ENCODE results near the gene TMEM63A. TPM values are rescaled to one million over a fixed set of nuclear protein-coding genes. Genes with fewer than 3 reads are reported as not detected.

Gene TMEM63A
- total RNA-seq, 1 donor from 2014 or later, result 43.8 TPM

DNA sequence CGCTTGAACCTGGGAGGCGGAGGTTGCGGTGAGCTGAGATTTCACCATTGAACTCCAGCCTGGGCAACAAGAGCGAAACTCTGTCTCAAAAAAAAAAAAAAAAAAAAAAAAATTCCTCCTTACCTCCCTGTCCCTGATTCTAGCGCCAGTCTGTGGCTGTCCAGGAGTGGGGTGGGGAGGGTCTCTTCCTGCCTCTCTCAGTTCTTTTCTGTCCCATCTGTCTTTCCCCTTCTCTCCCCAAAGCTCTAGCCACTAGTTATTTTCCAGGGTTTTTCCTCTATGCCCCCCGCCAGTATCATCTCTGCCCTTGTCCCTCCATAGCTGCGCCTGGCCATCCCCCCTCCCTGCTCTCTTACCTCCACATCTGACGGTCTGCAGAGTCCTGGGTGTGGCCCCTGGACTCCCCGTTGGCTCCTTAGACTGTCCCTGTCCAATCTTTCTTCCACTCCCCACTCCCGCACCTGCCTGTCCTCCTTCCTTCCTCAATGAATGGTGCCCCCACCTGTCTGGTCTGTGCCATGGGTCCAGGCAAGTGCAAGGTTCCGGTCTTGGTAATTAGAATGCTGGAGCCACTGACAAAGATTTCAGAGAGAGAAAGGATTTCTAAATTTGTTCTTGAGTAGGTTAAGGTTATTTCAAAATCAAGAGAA is 1.6 kb upstream of the TMEM63A start:
- DNase-seq, result no peak

DNA sequence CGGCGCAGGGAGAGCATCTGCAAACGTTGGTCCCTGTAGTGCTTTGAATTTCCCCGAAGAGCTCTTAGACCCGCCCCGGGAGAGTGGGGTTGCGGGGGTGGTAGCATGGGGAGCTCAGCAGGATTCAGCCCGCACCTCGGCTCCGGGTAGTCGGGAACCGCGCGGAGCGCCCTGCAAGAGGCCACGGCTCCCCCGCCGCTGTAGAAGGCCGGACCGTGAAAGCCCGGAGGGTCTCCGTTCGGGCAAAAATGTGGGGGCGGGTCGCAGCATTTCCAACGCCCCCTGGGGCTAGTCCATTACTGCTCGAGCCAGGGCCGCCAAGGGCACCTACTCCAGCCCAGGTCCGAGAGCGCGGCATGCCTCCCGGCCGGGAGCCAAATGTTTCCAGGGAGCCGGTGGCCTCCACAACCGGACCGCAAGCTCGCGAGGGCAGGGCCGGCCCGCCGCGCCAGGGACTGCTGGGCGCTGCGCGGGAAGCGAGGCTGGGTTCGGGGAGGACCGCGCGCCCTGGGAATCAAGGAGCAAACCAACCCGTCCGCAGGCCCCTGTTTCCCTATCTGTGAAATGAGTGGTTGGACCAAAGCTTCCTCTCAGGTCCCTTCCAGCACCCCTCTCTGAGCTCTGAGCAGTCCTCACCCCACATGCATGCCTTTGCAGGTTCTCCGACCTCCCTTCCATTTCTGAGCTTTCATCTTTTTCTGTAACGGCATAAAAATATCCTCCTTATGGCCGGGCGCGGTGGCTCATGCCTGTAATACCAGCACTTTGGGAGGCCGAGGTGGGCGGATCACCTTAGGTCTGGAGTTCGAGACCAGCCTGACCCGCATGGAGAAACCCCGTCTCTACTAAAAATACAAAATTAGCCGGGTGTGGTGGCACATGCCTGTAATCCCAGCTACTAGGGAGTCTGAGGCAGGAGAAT is 775 bp upstream of the TMEM63A start:
- no peak for DNase-seq

DNA sequence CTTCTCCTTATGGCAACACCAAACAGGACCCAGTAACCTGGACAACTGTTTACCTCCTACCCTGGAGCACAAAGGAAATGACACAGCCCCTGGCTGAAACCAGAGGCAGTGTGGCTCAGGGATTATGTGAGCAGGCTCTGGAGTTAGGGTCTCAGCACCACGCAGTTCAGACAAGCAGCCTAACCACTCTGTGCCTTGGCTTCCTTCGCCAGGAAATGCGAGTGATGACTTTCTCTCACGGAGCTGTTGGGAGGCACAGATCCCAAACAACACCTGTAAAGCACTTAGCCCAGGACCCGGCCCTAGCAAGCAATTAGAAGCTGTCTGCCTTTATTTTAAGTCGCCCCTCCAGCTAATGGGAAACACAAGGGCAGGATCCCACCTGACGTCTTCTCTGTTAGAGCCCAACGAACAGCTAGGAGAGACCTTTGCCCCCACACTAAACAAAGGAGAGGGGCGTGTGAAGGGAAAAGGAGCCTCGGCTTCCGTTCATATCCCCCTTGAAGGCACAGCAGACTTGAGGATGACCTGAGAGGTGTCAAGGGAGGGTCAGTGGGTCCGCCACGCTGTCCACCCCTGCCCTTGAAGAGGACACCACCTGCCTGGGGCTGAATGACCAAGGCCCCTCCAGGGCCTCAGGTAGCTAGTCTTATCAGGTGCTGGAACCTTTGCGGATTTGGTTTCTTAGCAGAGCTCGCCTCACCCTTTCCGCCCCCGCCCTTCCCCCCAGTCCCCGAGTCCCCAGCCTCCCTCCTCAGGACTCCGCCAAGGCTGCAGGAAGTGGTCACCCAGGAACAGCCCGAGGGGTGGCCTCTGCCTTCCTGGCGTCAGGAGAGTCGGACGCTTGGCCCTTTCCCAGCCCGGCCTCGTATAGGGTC is 860 bp downstream of the TMEM63A start:
- DNase-seq, result no peak

DNA sequence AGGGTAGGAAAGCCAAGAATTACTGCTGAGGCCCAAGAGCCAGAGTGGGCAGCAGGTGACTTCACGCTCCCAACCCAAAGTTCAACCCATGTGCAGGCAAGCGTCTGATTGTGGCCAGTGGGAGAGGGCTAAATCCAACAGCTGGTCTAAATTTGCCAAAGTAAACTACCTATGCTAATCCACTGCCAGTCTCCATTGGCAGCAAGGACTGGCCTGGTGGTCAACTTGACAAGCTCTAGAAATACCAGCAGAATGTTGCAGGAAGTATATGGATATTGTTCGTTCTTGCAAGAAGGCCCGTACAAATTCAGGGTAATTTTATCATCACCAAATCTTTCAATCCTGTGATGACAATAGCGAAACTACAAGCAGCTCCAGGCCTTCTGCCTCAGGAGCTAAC is 1.5 kb downstream of the TMEM63A start:
- no peak for DNase-seq

DNA sequence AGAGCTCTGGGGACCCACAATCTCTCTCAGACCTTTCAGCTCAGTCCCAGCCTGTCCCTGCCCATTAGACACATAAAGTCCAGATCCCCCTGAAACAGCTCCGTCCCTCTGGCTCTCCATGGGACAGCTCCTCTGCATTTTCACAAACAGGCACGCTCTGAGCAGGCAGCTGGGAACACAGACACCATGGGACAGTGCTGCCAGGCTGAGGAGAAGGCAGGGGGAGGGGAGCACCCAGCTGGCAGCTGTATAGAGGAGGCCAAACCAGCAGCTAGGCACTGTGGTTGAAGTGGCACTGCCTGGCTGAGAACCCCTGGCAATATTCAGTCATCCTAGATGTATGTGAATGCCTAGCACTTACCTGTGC is 2.0 kb downstream of the TMEM63A start:
- DNase-seq, result no peak

DNA sequence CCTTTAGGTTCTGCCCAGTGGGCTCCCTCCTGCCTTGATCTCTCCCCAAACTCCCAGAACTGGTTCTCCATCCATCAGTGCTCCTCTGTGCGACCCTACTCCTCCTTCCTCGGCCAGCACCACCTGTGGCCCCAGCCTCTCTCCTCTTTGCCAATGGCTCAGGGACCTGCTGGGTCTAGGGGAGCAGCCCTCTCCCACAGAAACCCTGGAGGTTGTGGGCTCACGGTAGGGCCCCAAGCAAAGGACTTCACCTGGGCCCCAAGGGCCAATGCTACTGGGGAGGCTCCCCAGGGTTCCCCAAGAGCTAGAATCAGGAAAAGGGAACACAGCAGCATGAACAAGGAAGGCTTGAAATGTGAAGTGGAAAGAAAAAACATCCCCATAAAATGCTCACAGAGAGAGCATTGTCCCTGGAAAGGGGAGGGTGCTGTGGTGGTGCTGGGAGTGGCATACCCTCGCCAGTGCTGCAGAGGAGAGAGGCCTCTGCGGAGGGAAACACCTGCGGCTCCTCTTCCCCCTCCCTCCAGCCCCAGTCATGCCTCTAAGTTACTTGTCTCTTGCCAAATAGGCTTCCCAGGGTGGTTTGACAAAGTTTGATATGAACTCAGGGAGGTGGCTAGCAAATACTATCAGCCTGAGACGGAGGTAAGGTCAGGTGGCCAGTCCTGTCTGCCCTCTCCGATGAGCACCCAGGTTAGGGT is 2.5 kb downstream of the TMEM63A start:
- no peak for DNase-seq

DNA sequence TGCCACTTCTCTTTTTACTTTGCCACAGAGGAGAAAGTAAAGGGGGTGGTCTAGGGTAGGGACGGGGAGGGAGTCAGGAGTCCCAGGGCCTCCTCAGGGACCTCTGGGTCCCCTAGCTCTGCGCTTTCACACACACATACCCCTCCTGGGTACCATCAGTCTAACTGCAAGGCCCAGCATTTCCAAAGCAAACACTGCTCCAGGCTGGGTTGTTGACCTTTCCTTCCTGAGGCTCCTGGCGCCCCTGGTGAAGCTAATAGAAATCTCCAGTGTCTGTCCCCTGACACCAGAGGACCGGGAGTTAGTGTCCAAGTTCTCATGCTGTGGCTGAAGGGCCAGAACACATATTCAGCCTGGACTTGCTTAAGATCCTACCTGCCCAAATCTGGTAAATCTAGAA is 3.9 kb downstream of the TMEM63A start:
- no peak for DNase-seq

DNA sequence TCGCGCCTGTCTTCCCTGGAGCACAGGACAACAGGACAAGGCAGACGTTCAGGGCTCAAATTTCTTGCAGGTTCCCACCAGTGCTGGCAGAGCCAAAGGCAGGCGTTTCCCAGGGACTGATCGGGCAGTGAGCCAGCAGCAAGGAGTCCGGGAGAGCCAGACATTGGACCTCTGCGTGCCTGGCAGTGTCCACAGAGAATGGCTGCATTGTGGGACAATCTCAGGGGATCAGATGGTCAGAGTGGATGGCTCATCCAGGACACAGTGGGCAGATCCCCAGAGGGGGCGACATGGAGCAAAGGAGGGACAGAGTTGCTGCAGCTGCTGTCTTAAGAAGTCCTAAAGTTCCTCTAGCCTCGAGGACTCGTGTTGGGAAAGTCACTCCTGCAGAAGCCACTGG is 4.6 kb downstream of the TMEM63A start:
- DNase-seq, result peak; percentile 7

DNA sequence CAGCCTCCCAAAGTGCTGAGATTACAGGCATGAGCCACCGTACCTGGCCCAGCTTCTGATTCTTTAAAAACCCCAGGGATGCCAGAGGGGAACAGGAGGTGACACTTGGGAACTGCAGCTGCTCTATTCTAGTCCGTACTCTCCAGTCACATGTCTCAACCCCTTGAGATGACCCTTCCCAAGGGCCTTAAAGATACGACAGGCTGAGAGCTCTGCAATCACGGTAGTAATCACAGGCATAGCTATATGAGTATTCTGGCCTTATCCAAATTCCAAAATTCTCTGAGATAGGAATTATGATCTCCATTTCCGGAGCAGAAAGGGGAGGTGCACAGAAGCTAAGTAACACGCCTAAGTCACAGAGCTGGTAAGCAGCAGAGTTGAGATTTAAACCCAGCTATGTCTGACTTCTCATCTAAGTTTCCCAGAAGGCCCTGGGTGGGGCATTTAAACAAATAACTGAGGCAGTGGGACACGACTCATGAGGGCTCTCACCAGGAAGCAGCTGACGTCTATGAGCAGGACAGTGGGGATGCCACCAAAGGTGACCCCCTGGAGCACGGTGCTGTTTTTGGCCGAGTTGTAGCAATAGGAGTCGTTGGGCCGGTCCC is 5.2 kb downstream of the TMEM63A start:
- no peak for DNase-seq

DNA sequence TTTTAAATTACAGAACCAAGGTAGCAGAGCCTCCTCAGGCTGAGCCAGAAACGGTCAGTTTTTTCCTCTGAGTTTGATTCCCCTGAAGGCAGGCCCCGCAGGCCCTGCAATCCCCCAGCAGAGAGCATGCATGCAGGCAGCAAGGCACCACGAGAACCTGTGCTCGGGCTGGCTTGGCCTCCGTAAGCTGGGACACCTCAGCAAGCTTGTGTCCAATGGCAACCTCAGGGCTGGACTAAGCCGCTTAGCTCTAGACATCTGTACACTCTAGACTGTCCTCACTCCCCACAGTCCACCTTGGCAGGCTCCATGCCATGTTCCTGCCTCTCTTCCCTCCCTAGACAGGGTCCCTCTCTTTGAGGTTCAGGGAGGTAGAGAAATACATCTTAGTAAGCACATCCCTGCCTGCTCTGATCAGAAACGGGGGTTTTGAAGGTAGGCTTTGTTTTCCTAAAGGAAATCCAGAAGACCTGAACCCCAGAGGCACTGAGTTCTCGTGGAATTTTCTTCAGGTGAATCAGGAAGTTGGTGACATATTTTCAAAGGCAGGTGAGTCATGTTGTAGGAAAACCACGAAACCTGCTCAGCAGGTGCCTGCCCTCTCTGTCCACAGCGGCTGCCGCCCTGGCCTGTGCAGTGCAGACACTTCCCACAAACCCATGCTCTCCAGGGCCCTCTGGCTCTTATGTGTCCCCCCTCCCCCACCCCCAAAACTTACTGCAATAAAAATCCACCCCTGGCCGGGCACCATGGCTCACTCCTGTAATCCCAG is 7.0 kb downstream of the TMEM63A start:
- no peak for DNase-seq

DNA sequence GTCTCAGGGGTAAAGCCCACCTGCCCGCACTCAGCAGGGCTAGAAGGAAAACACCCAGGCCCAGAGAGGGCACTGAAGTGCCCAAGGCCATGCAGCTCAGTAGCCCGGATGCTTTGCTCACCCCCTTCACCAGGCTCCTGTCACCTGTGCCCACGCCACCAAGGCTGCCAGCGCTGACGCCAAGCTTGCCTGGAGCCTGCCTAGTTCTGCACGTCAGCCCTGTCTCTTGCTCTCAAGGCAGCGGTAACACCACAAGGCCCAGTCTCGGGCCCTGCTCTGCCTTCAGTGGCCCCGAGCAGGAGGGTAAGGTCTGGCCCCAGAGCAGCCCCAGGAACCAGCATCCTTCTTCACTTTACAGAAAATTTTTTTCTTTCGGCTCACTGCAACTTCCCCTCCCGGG is 7.7 kb downstream of the TMEM63A start:
- DNase-seq, result no peak

DNA sequence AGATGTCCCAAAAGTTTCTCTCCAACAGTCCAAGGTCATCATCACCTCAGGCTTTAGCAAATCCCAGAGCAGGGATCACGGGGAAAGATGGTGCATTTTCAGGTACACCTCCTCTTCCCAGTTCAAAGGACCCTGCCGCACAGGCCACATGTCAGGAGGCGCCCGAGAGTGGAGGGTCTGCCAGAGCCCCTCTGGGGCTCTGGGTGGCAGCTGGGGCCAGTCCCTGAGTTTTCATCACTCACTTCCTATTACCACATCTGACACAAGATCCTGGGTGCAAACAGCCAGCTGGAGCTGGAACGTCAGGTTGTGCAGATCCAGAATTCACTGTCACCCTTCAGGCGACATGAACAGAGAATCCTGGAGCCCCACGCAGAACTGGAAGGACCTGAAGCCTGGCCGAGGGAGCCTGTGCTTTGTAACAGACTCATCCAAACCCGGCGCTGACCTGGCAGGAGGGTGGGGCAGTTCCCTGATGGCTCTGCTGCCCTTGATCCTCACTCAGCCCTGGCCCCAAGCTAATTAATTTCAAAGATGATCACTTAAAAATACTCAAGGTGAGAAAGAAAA is 8.8 kb downstream of the TMEM63A start:
- no peak for DNase-seq

DNA sequence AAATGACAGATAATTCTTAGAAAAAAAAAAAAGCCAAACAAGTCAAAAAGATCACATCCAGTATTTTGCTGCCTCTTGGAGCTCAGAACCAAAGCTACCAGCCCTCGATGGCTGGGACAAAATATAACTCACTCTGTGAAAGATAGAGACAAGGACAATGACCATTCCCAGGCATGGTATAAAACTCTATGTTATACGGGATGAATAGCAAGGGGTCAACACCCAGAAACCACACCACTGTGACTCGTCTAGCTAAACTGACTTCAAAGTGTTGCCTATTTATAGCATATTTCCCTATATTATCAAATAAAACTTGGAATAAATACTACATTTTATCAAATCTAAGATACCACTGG is 10.1 kb downstream of the TMEM63A start:
- no peak for DNase-seq

DNA sequence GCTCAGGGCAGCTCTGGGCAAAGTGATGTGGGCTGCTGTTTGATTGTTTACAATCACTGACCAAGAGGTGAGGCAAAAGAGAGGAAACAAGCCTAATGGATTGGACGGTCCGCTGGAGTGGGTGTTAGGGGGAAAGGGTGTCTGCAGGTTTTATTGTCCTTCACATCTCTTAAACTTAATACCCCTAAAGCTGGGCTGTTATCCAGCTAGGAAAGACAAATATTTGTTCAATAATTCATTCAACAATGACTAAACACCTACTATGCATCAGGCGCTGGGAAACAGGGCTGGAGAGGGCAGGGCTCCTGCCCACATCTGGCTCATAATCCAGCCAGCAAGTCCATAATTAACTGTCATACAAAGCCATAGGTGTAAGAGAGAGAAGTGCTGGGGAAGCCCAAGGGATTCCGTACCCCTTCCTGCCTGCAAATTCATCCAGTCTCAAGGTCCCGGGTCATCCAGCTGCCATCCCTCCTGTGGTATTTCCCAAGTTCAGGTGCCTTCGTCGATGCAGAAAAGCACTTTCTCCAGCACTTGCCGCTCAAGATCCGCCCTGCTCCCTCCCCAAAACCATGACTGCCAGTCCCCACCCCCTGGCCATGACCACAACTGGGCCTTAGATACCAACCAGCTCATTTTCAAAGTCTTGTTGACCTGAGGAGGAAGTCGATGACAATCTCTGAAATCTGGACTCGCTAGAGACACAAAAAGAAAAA is 10.7 kb downstream of the TMEM63A start:
- DNase-seq, result no peak

DNA sequence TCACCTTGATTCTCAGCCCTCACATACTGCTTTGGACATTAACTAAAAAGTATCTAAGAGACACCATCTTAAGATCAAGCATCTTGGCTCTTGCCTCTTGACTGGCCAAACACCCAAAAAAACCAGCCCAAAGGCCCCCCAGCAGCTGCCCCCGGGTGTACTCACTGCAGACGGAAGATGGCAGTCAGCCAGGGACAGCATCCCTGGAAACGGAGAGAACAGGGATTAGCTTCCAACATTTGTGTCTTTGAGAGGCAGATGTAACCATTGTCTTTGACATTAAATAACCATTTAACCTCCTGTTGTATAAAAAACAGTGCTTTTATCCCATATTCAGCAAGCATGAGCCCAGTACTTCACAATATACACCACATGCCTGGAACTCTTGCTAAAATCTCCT is 11.3 kb downstream of the TMEM63A start:
- DNase-seq, result no peak

DNA sequence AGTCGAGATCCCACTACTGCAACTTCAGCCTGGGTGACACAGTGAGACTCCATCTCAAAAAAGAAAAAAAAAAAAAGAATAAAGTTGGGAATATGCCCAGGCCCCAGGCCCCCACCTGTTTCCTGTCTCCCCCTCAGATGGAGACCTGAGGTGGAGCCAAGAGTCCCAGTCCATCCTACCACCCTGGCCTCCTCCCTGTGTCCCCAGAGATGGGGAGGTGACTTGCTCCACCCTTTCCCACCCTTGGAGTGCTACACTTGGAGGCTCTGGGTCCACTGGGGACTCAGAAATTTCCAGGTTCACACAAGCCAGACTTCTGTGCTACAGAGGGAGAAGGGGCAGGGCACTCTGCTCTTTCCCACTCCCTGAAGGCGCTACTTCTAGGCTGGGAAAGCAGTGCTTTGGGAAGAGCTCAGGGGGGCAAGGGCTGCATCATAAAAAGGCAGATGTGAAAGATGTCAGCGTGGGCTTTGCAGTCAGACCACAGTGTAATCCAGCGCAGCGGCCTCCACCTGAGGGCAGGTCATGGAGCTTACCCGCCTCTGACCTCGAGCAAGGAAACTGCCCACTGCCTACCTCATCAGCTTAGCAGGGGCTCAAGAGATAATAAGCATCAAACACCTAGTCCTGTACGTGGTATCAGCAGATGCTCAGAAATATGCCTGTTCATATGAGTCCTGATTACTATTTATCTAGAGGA is 13.4 kb downstream of the TMEM63A start:
- no peak for DNase-seq

DNA sequence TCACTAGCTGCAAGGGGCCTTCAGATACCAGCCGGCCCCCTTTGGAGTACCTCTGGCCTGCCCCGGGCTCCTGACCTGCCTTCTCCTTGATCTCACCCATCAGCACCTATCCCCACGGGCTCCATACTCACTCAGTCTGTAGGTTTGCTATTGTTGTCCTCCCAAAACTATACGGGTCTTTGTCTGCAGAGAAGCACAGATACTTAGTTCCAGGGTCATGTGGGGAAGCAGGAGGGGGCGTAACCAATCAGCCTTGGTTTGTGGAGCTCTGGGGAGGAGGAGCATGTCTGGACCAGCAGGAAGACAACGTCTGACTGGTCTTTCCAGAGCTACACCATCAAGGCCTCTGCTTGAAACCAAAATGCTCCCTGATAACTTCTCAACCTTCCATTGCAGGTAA is 15.2 kb downstream of the TMEM63A start:
- no peak for DNase-seq

DNA sequence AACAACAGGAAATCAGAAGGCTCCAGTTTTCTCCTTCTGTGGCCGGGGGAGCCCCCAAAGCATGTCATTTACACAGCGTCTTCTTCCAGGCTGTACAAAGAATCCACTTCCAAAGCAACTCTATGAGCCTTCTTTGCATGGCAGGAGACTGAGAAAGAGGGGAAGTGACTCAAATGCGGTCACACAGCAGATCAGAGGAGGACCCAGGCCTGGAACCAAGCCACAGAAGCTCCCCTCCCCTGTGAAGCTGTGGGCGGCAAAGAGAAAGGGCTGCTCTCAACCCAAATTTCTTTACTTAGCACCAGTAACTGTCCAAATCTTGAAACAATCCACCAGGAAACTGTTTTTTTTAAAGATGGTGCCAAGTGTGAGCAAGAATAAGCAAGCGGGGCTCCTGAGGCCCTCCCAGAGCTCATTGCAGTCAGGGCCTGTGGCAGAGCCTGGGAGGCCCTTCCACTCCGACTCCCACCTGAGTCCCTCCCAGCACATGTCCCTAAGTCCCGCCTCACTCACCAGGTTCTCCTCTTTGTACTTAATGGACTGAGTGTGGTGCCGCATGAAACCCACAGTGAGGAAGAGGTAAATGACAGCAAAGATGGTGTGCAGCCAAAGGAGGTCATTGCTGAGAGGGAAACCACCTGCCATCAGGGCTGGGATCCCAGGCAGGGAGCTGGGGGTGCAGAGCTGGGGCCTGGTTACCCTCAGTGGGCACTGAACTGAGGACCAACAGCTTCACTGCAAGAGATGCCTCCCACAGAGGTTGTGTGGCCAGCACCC is 15.9 kb downstream of the TMEM63A start:
- no peak for DNase-seq

DNA sequence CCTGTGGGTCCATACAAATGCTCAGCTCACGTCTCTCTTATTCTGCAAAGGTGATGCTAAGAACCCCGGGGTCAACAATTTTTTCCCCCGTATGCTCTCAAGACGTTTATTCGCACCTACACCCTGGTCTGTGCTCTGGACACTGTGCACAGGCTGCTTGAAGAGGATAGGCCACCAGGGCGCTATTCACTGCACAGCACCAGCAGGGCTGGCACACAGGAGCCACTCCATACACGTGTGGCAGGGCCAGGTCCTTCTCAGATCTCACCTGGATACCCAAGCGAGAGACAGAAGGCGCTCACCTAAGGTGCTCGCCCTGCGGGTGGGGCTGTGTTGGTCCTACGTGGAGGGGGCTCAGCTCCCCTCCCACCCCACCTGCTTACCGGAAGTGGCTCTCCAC is 16.7 kb downstream of the TMEM63A start:
- DNase-seq, result no peak

Data from skin of body (tissue), 2 donors.